Transverse colon (tissue), 4 donors: ENCODE measurements around the gene H6PD.

Experiments used
- POLR2A ChIP-seq: fragments of 450-650 bp; IDR thresholded peaks from one replicate; pipeline ENCODE4 v1.6.1; 2016; ENCODE audit warnings: antibody characterized with exemption, mild to moderate bottlenecking, moderate library complexity
- POLR2AphosphoS5 ChIP-seq, 3 donors: sonication (generic); formaldehyde crosslinking; IDR thresholded peaks; one replicate each; pipeline ENCODE4 v1.6.1; 2016; ENCODE audit warnings: antibody characterized with exemption in 3 of 3
- TF ChIP-seq, protein P1 (sequence below), 5 experiments: fragments of 200-600 bp in 3 of 5; fragments of 450-650 bp in 2 of 5; sonication (generic) in 3 of 5; IDR thresholded peaks; 1 replicate in 2 of 5; 2 replicates in 3 of 5; pipeline ENCODE4 v1.5.1; 2016 to 2017; ENCODE audit warnings: antibody characterized with exemption in 5 of 5, inconsistent platforms in 3 of 5, mild to moderate bottlenecking in 2 of 5, moderate library complexity in 1 of 5

DNA sequence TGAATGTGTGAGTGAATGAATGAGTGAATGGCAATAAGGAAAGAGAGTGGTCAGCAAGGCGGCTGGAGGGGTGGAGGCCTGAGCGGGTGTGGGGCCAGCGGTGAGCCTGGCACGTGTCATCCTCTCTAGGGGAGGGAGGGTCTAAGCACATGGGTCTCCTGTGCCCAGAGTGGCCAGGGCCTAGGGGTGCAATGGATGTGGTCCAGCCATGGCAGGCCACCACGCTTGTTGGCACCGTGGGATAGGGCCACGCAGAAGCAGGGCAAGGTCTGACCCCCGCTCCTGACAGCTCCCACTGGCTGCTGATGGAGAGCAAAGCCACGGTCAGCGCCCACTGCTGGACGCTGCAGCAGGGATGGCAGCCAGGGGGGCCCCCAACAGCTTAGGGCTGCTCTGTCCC is 38.6 kb downstream of the H6PD start:
- TF ChIP-seq, protein P1, sequence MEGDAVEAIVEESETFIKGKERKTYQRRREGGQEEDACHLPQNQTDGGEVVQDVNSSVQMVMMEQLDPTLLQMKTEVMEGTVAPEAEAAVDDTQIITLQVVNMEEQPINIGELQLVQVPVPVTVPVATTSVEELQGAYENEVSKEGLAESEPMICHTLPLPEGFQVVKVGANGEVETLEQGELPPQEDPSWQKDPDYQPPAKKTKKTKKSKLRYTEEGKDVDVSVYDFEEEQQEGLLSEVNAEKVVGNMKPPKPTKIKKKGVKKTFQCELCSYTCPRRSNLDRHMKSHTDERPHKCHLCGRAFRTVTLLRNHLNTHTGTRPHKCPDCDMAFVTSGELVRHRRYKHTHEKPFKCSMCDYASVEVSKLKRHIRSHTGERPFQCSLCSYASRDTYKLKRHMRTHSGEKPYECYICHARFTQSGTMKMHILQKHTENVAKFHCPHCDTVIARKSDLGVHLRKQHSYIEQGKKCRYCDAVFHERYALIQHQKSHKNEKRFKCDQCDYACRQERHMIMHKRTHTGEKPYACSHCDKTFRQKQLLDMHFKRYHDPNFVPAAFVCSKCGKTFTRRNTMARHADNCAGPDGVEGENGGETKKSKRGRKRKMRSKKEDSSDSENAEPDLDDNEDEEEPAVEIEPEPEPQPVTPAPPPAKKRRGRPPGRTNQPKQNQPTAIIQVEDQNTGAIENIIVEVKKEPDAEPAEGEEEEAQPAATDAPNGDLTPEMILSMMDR (IDR thresholded peaks at IDR 0.05): no peak
- TF ChIP-seq POLR2AphosphoS5 (IDR thresholded peaks at IDR 0.05): no peak
- no peak for TF ChIP-seq POLR2A
